Measurements from ENCODE around the gene GABPB2.

- TF ChIP-seq, protein P1, sequence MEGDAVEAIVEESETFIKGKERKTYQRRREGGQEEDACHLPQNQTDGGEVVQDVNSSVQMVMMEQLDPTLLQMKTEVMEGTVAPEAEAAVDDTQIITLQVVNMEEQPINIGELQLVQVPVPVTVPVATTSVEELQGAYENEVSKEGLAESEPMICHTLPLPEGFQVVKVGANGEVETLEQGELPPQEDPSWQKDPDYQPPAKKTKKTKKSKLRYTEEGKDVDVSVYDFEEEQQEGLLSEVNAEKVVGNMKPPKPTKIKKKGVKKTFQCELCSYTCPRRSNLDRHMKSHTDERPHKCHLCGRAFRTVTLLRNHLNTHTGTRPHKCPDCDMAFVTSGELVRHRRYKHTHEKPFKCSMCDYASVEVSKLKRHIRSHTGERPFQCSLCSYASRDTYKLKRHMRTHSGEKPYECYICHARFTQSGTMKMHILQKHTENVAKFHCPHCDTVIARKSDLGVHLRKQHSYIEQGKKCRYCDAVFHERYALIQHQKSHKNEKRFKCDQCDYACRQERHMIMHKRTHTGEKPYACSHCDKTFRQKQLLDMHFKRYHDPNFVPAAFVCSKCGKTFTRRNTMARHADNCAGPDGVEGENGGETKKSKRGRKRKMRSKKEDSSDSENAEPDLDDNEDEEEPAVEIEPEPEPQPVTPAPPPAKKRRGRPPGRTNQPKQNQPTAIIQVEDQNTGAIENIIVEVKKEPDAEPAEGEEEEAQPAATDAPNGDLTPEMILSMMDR (IDR thresholded peaks at IDR 0.05 in 8 of 11, conservative IDR thresholded peaks at IDR 0.05 in 3 of 11) = no peak
- no peak for TF ChIP-seq POLR2A (IDR thresholded peaks at IDR 0.05)
Observed at GRCh38 chr1:151065089-151065645, 5.4 kb upstream of the GABPB2 start.

All from spleen (tissue), 7 donors.